Upper lobe of right lung (tissue), 1 donor: Measurements from ENCODE around the gene NDUFA8. TPM values are rescaled to one million over a fixed set of nuclear protein-coding genes. Genes with fewer than 3 reads are reported as not detected.

Source experiments
- ATAC-seq: fragments of 200-7000 bp; cut with Tn5 transposase; one replicate; pipeline ENCODE4 v1.9.1; 2020; ENCODE audit warnings: mild to moderate bottlenecking, moderate library complexity
- DNase-seq: peaks from one replicate; pipeline ENCODE4 v3.0.0-alpha.2; 2020
- H3K27ac ChIP-seq: fragments of 200-600 bp; one replicate; pipeline ENCODE4 v1.8.0; 2022
- H3K27me3 ChIP-seq: fragments of 200-600 bp; one replicate; pipeline ENCODE4 v1.8.0; 2022; ENCODE audit warnings: mild to moderate bottlenecking
- H3K36me3 ChIP-seq: fragments of 200-600 bp; one replicate; pipeline ENCODE4 v1.8.0; 2022
- H3K4me1 ChIP-seq: fragments of 200-600 bp; one replicate; pipeline ENCODE4 v1.8.0; 2022
- H3K4me3 ChIP-seq: fragments of 200-600 bp; one replicate; pipeline ENCODE4 v1.8.0; 2022; ENCODE audit warnings: mild to moderate bottlenecking
- H3K9me3 ChIP-seq: fragments of 200-600 bp; one replicate; pipeline ENCODE4 v1.8.0; 2022
- intact Hi-C: fragments of 100-400 bp; cut with DNase I; formaldehyde crosslinking; loops from one replicate; pipeline ENCODE4 v1.11.0; 2022
- total RNA-seq: library from RNA; stranded (reverse); fragmentation: NEBNext Ultra II Directional; extraction: Animal tissue kit (Norgen Biotek cat#: 25700); gene quantifications from one replicate; pipeline ENCODE4 v1.2.1, GENCODE V29; 2021
- TF ChIP-seq, protein P1 (sequence below): fragments of 200-600 bp; IDR thresholded peaks from one replicate; pipeline ENCODE4 v1.8.0; 2022; ENCODE audit warnings: antibody characterized with exemption
- donor health status: DM: no; HTN: yes; CAD: no; lungs with severe emphysema.

NDUFA8 gene
- total RNA-seq, 1 donor from 2014 or later, result 41.5 TPM

DNA sequence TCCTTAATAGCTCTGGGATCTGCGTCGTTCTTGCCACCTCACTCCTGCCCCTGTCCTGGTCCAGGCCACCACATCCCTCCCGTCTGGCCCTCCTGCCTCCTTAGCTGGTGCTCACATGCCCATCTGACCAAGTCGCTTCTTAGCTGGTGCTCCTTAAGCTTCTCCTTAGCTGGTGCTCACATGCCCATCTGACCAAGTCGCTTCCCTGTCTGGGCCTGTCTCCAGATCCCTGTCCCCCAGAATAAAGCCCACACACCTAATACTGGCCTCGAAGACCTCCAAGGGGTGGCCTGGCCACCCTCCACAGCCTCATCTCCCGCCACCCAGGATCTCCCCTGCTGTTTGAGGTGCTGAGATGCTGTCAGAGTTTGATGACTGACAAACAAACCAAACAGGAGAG is 35.1 kb downstream of the NDUFA8 start:
- no peak overlapping the region for H3K4me3 ChIP-seq
- intact Hi-C loops, result loop anchor here (2.0 kb wide), 1 partner anchor 226 kb away; no protein-coding TSS in a partner anchor
- peaks cover 22% of the 10 kb centered on the region for H3K27me3 ChIP-seq
- TF ChIP-seq, protein P1, sequence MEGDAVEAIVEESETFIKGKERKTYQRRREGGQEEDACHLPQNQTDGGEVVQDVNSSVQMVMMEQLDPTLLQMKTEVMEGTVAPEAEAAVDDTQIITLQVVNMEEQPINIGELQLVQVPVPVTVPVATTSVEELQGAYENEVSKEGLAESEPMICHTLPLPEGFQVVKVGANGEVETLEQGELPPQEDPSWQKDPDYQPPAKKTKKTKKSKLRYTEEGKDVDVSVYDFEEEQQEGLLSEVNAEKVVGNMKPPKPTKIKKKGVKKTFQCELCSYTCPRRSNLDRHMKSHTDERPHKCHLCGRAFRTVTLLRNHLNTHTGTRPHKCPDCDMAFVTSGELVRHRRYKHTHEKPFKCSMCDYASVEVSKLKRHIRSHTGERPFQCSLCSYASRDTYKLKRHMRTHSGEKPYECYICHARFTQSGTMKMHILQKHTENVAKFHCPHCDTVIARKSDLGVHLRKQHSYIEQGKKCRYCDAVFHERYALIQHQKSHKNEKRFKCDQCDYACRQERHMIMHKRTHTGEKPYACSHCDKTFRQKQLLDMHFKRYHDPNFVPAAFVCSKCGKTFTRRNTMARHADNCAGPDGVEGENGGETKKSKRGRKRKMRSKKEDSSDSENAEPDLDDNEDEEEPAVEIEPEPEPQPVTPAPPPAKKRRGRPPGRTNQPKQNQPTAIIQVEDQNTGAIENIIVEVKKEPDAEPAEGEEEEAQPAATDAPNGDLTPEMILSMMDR, result no peak
- no peak for DNase-seq
- H3K27ac ChIP-seq, result no peak overlapping the region
- ATAC-seq, result no peak
- H3K36me3 ChIP-seq, result no peaks in the 10 kb centered on the region
- peaks cover 19% of the 10 kb centered on the region for H3K4me1 ChIP-seq
- no peaks in the 10 kb centered on the region for H3K9me3 ChIP-seq

DNA sequence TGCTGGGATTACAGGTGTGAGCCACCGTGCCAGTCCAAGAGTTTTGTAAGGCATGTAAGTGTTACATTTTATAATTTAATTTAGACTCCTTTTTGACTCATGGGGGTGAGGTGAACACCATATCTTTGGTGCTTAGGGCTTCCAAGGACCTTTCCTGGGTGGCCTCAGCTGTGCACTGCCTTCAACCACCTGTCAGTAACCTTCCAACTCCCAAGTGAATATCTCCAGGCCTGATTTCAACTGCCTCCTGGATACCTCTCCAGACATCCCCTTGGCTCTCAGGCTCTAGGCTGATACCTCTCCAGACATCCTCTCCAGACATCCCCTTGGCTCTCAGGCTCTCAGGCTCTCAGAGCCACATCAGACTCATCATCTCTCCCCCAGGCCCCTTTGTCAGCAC is 35.5 kb downstream of the NDUFA8 start:
- Histone ChIP-seq H3K27me3 (peaks cover 22% of the 10 kb centered on the region), H3K4me3 (no peak overlapping the region), H3K4me1 (peaks cover 19% of the 10 kb centered on the region), H3K27ac (no peak overlapping the region), H3K9me3 (no peaks in the 10 kb centered on the region), H3K36me3 (no peaks in the 10 kb centered on the region)
- intact Hi-C loops, result loop anchor here (2.0 kb wide), 1 partner anchor 227 kb away; no protein-coding TSS in a partner anchor
- TF ChIP-seq, protein P1, result no peak
- ATAC-seq (no peak), DNase-seq (no peak)

DNA sequence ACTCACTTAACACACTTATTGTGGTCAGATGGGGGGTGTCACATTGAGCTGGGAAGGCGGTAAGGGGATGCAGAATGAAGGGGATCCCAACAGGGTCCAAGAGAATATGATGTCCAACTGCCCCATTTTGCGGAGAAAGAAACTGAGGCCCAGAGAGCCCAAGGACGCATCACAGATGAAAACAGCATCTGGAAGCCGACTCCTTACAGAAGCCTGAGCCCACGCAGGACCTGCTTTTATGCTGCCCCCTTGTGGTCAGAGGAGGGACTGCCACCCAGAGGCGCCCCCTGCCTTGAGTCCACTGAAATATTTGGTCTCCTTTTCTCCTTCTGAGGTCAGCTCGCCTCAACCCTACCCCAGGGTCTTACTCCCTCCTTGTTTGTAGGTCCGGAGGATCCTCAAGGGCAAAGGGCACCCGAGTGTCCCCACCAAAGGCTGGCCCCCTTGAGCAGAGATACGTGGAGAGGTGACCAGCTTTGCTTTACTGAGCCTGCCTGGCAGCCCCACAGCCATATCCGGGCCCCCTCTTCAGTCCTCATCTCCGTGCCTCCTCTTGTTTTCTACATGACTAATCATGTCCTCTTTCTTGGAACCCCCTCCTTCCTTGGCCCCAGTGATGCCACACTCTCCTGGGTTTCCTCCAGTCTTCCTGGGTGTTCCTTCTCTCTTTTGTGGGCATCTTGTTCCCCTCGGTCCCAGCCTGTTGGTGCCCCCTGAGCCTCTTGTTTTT is 36.5 kb downstream of the NDUFA8 start:
- TF ChIP-seq, protein P1, result peak; percentile 96
- Histone ChIP-seq H3K36me3 (no peaks in the 10 kb centered on the region), H3K27ac (no peak overlapping the region), H3K4me3 (no peak overlapping the region), H3K9me3 (no peaks in the 10 kb centered on the region), H3K27me3 (peaks cover 22% of the 10 kb centered on the region), H3K4me1 (peaks cover 19% of the 10 kb centered on the region)
- ATAC-seq (peak; percentile 76), DNase-seq (peak; percentile 78)
- intact Hi-C loops, result no loop called here

DNA sequence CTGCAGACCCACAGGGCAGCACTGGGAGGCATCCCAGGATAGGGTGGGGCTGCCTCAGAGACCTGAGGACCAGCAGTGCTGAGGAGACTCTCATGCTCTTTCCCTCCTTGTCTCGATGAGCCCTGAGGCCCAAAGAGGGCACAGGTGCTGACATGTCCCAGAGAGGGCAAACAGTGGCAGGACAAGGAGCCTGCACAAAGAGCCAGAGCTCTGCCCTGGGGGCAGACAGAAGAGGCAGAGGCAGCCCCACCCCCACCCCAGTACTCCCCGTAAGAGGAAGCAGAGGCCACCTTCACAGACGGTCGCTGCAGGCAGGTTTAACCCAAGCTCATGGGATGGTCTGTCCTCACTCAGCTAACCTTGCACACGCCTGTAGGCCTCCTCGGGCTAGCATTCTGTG is 37.1 kb downstream of the NDUFA8 start:
- Histone ChIP-seq H3K27ac (no peak overlapping the region), H3K4me1 (peaks cover 19% of the 10 kb centered on the region), H3K4me3 (no peak overlapping the region), H3K9me3 (no peaks in the 10 kb centered on the region), H3K36me3 (no peaks in the 10 kb centered on the region), H3K27me3 (peaks cover 22% of the 10 kb centered on the region)
- intact Hi-C loops, result no loop called here
- DNase-seq, result no peak
- ATAC-seq, result no peak
- TF ChIP-seq, protein P1, result no peak

DNA sequence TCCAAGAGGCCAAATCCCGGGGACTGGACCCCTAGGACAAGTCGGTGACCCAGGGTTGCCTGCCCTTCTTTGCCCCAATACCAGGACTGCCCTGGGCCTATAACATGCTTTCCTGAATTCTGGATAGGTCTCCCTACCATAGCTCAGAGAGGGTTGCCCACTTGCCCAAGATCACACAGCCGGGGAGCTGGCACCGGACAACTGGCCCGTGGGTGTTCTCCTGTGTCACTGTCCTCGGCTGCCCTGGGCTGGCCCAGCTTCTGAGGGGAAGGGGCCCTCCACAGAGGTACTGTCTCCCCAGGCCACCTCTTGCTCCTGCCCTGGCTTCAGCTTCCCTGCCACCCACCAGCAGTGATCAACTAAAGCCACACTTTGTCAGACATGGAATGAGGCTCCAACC is 37.6 kb downstream of the NDUFA8 start:
- Histone ChIP-seq H3K27me3 (peaks cover 16% of the 10 kb centered on the region), H3K27ac (no peak overlapping the region), H3K4me1 (peaks cover 17% of the 10 kb centered on the region), H3K9me3 (no peaks in the 10 kb centered on the region), H3K4me3 (no peak overlapping the region), H3K36me3 (no peaks in the 10 kb centered on the region)
- DNase-seq, result no peak
- intact Hi-C loops, result no loop called here
- no peak for ATAC-seq
- TF ChIP-seq, protein P1, result no peak
